HCT116 (cell line): ENCODE measurements around the gene MAN1A1. TPM values are rescaled to one million over a fixed set of nuclear protein-coding genes. Genes with fewer than 3 reads are reported as not detected.

Experiments used
- ATAC-seq: fragments of 200-7000 bp; cut with Tn5 transposase; 2 replicates; pipeline ENCODE4 v1.9.1; 2020; ENCODE audit warnings: mild to moderate bottlenecking, moderate library complexity
- BruUV-seq: library from RNA; stranded (reverse); fragments of 400-500 nt; replicated peaks from 2 replicates; lab custom pipeline; 2021; lab: Mats Ljungman, UMichigan
- CTCF ChIA-PET: fragments of 300-600 bp; sonication (Branson Sonifier 250); formaldehyde crosslinking; loops from one replicate; lab custom pipeline; 2021; ENCODE audit warnings: antibody characterized with exemption; lab: Charles Lee
- POLR2A ChIA-PET: fragments of 300-600, 350-600 bp; sonication (Branson Sonifier 250); formaldehyde crosslinking; loops from one replicate; lab custom pipeline; 2021; ENCODE audit warnings: antibody characterized with exemption; lab: Charles Lee
- RAD21 ChIA-PET, 2 experiments: fragments of 300-600 bp; sonication (Branson Sonifier 250); formaldehyde crosslinking; loops; one replicate each; lab custom pipeline; 2023; ENCODE audit warnings: low total read pairs in 2 of 2; ENCODE audit not compliant: uncharacterized antibody in 2 of 2, unreplicated experiment in 2 of 2, low non-redundant PET in 1 of 2; lab: Charles Lee
- DNase-seq: peaks from one replicate; pipeline ENCODE4 v3.0.0-alpha.2; 2010; ENCODE audit warnings: low read depth, low spot score
- H2AFZ ChIP-seq: fragments of 200-600 bp; shearing (Covaris generic), sonication (generic); 2 replicates; pipeline ENCODE4 v1.6.1; 2017; ENCODE audit warnings: low read depth, mixed run types, mixed read lengths, antibody characterized with exemption, low read length; ENCODE audit not compliant: poor library complexity, severe bottlenecking
- H3K27ac ChIP-seq: 2 replicates; pipeline ENCODE4 v1.5.1; 2012; ENCODE audit warnings: low read depth, low read length
- H3K27me3 ChIP-seq: fragments of 200-600 bp; sonication (generic); 2 replicates; pipeline ENCODE4 v1.6.1; 2016; ENCODE audit warnings: mixed run types, low read length, mixed read lengths; ENCODE audit not compliant: insufficient read depth
- H3K36me3 ChIP-seq, 2 experiments: fragments of 200-500 bp in 1 of 2; fragments of 200-600 bp in 1 of 2; sonication (Bioruptor generic) in 1 of 2; sonication (generic) in 1 of 2; 2 replicates each; pipeline versions ENCODE4 v1.5.1 to v1.6.1; 2014 to 2016; ENCODE audit warnings: low read length in 2 of 2, inconsistent platforms in 1 of 2, mixed read lengths in 1 of 2, mixed run types in 1 of 2; ENCODE audit not compliant: insufficient read depth in 2 of 2, control insufficient read depth in 1 of 2
- H3K4me1 ChIP-seq, 2 experiments: fragments of 200-600 bp in 1 of 2; sonication (generic) in 1 of 2; 2 replicates each; pipeline versions ENCODE4 v1.5.1 to v1.6.1; 2012 to 2017; ENCODE audit warnings: low read length in 2 of 2, inconsistent platforms in 1 of 2, mild to moderate bottlenecking in 1 of 2, mixed read lengths in 1 of 2, mixed run types in 1 of 2, moderate library complexity in 1 of 2; ENCODE audit not compliant: insufficient read depth in 2 of 2, control insufficient read depth in 1 of 2
- H3K4me2 ChIP-seq: fragments of 200-600 bp; sonication (generic); 2 replicates; pipeline ENCODE4 v1.6.1; 2017; ENCODE audit warnings: mixed run types, low read length, mixed read lengths
- H3K4me3 ChIP-seq, 2 experiments: fragments of 200-600 bp in 1 of 2; sonication (generic) in 1 of 2; replicated peaks in 1 of 2; 2 replicates each; pipeline ENCODE4 v1.5.1; 2011 to 2016; ENCODE audit warnings: low read length in 2 of 2, control low read depth in 1 of 2, low read depth in 1 of 2, mild to moderate bottlenecking in 1 of 2, mixed read lengths in 1 of 2, mixed run types in 1 of 2
- H3K79me2 ChIP-seq: fragments of 200-600 bp; sonication (generic); 2 replicates; pipeline ENCODE4 v1.6.1; 2017; ENCODE audit warnings: mild to moderate bottlenecking, mixed run types, low read length, moderate library complexity, mixed read lengths; ENCODE audit not compliant: insufficient read depth
- H3K9ac ChIP-seq: fragments of 200-600 bp; sonication (generic); 2 replicates; pipeline ENCODE4 v1.6.1; 2016; ENCODE audit warnings: low read length, mixed read lengths
- H3K9me2 ChIP-seq: fragments of 200-600 bp; sonication (generic), shearing (Covaris generic); 2 replicates; pipeline ENCODE4 v1.6.1; 2017; ENCODE audit warnings: mixed run types, mild to moderate bottlenecking, moderate library complexity; ENCODE audit not compliant: insufficient read depth
- H3K9me3 ChIP-seq, 2 experiments: fragments of 200-500 bp in 1 of 2; fragments of 200-600 bp in 1 of 2; sonication (Bioruptor generic) in 1 of 2; sonication (generic) in 1 of 2; 2 replicates each; pipeline ENCODE4 v1.6.1; 2014 to 2017; ENCODE audit warnings: low read length in 2 of 2, mixed read lengths in 2 of 2, inconsistent platforms in 1 of 2, low read depth in 1 of 2, mild to moderate bottlenecking in 1 of 2, mixed run types in 1 of 2, moderate library complexity in 1 of 2; ENCODE audit not compliant: control insufficient read depth in 1 of 2, insufficient read depth in 1 of 2
- H4K20me1 ChIP-seq: fragments of 200-600 bp; sonication (generic), shearing (Covaris generic); 2 replicates; pipeline ENCODE4 v1.6.1; 2017; ENCODE audit warnings: mixed run types, mild to moderate bottlenecking, moderate library complexity; ENCODE audit not compliant: insufficient read depth
- CBX3 ChIP-seq: IDR thresholded peaks from 2 replicates; pipeline ENCODE4 v1.6.1; 2012; ENCODE audit warnings: low read depth
- ELF1 ChIP-seq: IDR thresholded peaks from 2 replicates; pipeline ENCODE4 v1.6.1; 2012; ENCODE audit warnings: low read depth, borderline replicate concordance
- EZH2 ChIP-seq: fragments of 200-600 bp; sonication (generic); IDR thresholded peaks from 2 replicates; pipeline ENCODE4 v1.6.1; 2017; ENCODE audit warnings: antibody characterized with exemption, mixed run types
- EZH2phosphoT487 ChIP-seq: fragments of 200-600 bp; IDR thresholded peaks from 2 replicates; pipeline ENCODE4 v1.6.1; 2018; ENCODE audit warnings: antibody characterized with exemption, borderline replicate concordance
- JUND ChIP-seq: IDR thresholded peaks from 2 replicates; pipeline ENCODE4 v1.6.1; 2012
- POLR2A ChIP-seq: IDR thresholded peaks from 2 replicates; pipeline ENCODE4 v1.7.0; 2011; ENCODE audit warnings: borderline replicate concordance; ENCODE audit not compliant: insufficient read depth, insufficient read length; ENCODE audit errors: extremely low read depth
- POLR2AphosphoS5 ChIP-seq: IDR thresholded peaks from 2 replicates; pipeline ENCODE4 v1.6.1; 2011; ENCODE audit warnings: mild to moderate bottlenecking, low read depth, low read length, moderate library complexity
- SRF ChIP-seq: IDR thresholded peaks from 2 replicates; pipeline ENCODE4 v1.6.1; 2012; ENCODE audit warnings: low read depth
- TCF7L2 ChIP-seq: IDR thresholded peaks from 2 replicates; pipeline ENCODE4 v1.7.0; 2011; ENCODE audit warnings: borderline replicate concordance, inconsistent platforms; ENCODE audit not compliant: insufficient read depth, insufficient read length; ENCODE audit errors: extremely low read depth
- YY1 ChIP-seq: IDR thresholded peaks from 2 replicates; pipeline ENCODE4 v1.6.1; 2011; ENCODE audit warnings: low read length, low read depth, moderate library complexity, mild to moderate bottlenecking; ENCODE audit not compliant: insufficient replicate concordance; ENCODE audit errors: extremely low read depth
- ZFX ChIP-seq: fragments of 450-650 bp; IDR thresholded peaks from 2 replicates; pipeline ENCODE4 v1.6.1; 2017
- ZNF274 ChIP-seq: fragments of 200-500 bp; sonication (Bioruptor generic); IDR thresholded peaks from 2 replicates; pipeline ENCODE4 v1.6.1; 2014; ENCODE audit warnings: mild to moderate bottlenecking, low read depth, low read length, inconsistent platforms
- intact Hi-C: fragments of 100-400 bp; cut with micrococcal nuclease; formaldehyde crosslinking; loops from 2 replicates; pipeline ENCODE4 v1.10.0; 2022
- total RNA-seq: library from RNA; stranded (reverse); gene quantifications from one replicate; pipeline ENCODE4 v1.2.1, GENCODE V29; 2021; ENCODE audit not compliant: unreplicated experiment
- TF ChIP-seq, protein P1 (sequence below), 3 experiments: fragments of 200-600 bp in 1 of 3; sonication (generic) in 1 of 3; IDR thresholded peaks in 2 of 3; conservative IDR thresholded peaks in 1 of 3; 2 replicates each; pipeline ENCODE4 v1.5.1; 2012 to 2017; ENCODE audit warnings: low read depth in 2 of 3, low read length in 2 of 3, antibody characterized with exemption in 1 of 3, borderline replicate concordance in 1 of 3, control low read depth in 1 of 3, mild to moderate bottlenecking in 1 of 3, mixed read lengths in 1 of 3, mixed run types in 1 of 3, moderate library complexity in 1 of 3; ENCODE audit not compliant: insufficient read depth in 1 of 3
- TF ChIP-seq, protein P2 (sequence below): IDR thresholded peaks from 2 replicates; pipeline ENCODE4 v1.6.1; 2011; ENCODE audit warnings: mild to moderate bottlenecking, low read length, moderate library complexity; ENCODE audit not compliant: insufficient replicate concordance; ENCODE audit errors: extremely low read depth
- TF ChIP-seq, protein P3 (sequence below): IDR thresholded peaks from 2 replicates; pipeline ENCODE4 v1.6.1; 2012; ENCODE audit warnings: low read depth
- TF ChIP-seq, protein P4 (sequence below): IDR thresholded peaks from 2 replicates; pipeline ENCODE4 v1.6.1; 2012

The MAN1A1 gene
- total RNA-seq, 1 experiment from 2014 or later = 46.0 TPM

DNA sequence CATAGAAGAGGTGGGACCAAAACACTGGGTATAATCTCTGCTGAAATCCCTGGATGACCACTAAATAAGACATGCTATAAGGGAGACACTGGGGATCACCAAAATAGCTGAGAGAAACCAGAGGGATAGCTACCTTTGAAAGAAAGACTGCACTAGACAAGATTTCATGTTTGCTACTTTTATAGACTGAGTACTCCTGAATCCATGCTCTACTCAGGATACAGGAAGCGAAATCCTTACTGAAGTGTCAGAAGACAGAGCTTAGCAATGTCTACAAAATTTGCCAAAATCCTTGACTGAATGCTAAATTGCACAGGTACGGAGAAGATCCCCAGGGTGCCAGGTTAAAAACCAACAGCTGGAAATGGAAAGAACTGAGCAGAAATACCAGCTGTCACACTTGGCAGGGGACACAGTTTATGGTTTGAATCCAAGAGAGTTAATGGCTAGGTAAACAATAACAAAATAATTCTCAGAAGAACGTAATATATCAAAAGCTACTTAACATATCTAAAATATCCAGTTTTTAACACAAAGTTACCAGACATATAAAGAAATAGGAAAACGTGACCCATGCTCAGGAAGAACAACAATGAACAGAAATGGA, 125.4 kb downstream of the MAN1A1 start:
- H3K79me2 ChIP-seq = no peaks in the 10 kb centered on the region; the same call in 1 of the 2 replicates
- no peak overlapping the region for H3K9ac ChIP-seq
- DNase-seq = no peak
- no peaks in the 10 kb centered on the region for H3K36me3 ChIP-seq
- CTCF ChIA-PET = no interaction called here
- H3K9me3 ChIP-seq = no peaks in the 10 kb centered on the region
- POLR2A ChIA-PET = interaction anchor here (0.6 kb wide), 1 partner anchor 14 kb away, joined by 4 read pairs; no protein-coding TSS in a partner anchor
- no peak for TF ChIP-seq YY1
- TF ChIP-seq, protein P1, sequence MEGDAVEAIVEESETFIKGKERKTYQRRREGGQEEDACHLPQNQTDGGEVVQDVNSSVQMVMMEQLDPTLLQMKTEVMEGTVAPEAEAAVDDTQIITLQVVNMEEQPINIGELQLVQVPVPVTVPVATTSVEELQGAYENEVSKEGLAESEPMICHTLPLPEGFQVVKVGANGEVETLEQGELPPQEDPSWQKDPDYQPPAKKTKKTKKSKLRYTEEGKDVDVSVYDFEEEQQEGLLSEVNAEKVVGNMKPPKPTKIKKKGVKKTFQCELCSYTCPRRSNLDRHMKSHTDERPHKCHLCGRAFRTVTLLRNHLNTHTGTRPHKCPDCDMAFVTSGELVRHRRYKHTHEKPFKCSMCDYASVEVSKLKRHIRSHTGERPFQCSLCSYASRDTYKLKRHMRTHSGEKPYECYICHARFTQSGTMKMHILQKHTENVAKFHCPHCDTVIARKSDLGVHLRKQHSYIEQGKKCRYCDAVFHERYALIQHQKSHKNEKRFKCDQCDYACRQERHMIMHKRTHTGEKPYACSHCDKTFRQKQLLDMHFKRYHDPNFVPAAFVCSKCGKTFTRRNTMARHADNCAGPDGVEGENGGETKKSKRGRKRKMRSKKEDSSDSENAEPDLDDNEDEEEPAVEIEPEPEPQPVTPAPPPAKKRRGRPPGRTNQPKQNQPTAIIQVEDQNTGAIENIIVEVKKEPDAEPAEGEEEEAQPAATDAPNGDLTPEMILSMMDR (IDR thresholded peaks at IDR 0.05 in 2 of 3, conservative IDR thresholded peaks at IDR 0.05 in 1 of 3; ENCODE audit: borderline replicate concordance in 1 of 3, insufficient read depth in 1 of 3, low read depth in 2 of 3, low read length in 2 of 3) = no peak
- no peak for TF ChIP-seq ZFX
- no peak for TF ChIP-seq EZH2
- TF ChIP-seq TCF7L2 = no peak
- TF ChIP-seq, protein P2, sequence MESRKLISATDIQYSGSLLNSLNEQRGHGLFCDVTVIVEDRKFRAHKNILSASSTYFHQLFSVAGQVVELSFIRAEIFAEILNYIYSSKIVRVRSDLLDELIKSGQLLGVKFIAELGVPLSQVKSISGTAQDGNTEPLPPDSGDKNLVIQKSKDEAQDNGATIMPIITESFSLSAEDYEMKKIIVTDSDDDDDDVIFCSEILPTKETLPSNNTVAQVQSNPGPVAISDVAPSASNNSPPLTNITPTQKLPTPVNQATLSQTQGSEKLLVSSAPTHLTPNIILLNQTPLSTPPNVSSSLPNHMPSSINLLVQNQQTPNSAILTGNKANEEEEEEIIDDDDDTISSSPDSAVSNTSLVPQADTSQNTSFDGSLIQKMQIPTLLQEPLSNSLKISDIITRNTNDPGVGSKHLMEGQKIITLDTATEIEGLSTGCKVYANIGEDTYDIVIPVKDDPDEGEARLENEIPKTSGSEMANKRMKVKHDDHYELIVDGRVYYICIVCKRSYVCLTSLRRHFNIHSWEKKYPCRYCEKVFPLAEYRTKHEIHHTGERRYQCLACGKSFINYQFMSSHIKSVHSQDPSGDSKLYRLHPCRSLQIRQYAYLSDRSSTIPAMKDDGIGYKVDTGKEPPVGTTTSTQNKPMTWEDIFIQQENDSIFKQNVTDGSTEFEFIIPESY = no peak
- TF ChIP-seq JUND = no peak
- TF ChIP-seq, protein P3, sequence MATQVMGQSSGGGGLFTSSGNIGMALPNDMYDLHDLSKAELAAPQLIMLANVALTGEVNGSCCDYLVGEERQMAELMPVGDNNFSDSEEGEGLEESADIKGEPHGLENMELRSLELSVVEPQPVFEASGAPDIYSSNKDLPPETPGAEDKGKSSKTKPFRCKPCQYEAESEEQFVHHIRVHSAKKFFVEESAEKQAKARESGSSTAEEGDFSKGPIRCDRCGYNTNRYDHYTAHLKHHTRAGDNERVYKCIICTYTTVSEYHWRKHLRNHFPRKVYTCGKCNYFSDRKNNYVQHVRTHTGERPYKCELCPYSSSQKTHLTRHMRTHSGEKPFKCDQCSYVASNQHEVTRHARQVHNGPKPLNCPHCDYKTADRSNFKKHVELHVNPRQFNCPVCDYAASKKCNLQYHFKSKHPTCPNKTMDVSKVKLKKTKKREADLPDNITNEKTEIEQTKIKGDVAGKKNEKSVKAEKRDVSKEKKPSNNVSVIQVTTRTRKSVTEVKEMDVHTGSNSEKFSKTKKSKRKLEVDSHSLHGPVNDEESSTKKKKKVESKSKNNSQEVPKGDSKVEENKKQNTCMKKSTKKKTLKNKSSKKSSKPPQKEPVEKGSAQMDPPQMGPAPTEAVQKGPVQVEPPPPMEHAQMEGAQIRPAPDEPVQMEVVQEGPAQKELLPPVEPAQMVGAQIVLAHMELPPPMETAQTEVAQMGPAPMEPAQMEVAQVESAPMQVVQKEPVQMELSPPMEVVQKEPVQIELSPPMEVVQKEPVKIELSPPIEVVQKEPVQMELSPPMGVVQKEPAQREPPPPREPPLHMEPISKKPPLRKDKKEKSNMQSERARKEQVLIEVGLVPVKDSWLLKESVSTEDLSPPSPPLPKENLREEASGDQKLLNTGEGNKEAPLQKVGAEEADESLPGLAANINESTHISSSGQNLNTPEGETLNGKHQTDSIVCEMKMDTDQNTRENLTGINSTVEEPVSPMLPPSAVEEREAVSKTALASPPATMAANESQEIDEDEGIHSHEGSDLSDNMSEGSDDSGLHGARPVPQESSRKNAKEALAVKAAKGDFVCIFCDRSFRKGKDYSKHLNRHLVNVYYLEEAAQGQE = no peak
- TF ChIP-seq EZH2phosphoT487 = no peak
- TF ChIP-seq SRF = no peak
- no peak for TF ChIP-seq ELF1
- TF ChIP-seq, protein P4, sequence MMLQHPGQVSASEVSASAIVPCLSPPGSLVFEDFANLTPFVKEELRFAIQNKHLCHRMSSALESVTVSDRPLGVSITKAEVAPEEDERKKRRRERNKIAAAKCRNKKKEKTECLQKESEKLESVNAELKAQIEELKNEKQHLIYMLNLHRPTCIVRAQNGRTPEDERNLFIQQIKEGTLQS = no peak
- TF ChIP-seq ZNF274 = no peak
- TF ChIP-seq CBX3 = no peak
- TF ChIP-seq POLR2A = no peak
- TF ChIP-seq POLR2AphosphoS5 = no peak
- H3K4me2 ChIP-seq = no peak overlapping the region
- H4K20me1 ChIP-seq = no peaks in the 10 kb centered on the region
- H3K4me1 ChIP-seq = peaks cover 0 to 5% of the 10 kb centered on the region in 2 experiments; a peak in 2 of 4 replicates
- H3K27me3 ChIP-seq = no peaks in the 10 kb centered on the region
- H3K27ac ChIP-seq = no peak overlapping the region; the same call in 1 of the 2 replicates
- no peak for ATAC-seq
- no peak overlapping the region for H2AFZ ChIP-seq
- no TSS peak for BruUV-seq
- H3K4me3 ChIP-seq = no peak overlapping the region
- H3K9me2 ChIP-seq = no peaks in the 10 kb centered on the region
- RAD21 ChIA-PET = no interaction called here
- intact Hi-C loops = no loop called here
